Loucy (cell line): ENCODE data around the gene OR2T29.
A peak's percentile ranks its signal among the peaks of the same experiment; 100 is the strongest.
"Not testable (repeated sequence)": the region's sequence is repeated elsewhere in the genome, so short reads cannot be mapped to it uniquely, and the experiment has no call there.

Experiments
- H2AFZ ChIP-seq: fragments of 200-600 bp; sonication (generic); 2 replicates; pipeline ENCODE4 v1.6.0; 2016; ENCODE audit warnings: antibody characterized with exemption, mild to moderate bottlenecking, low read length, moderate library complexity
- H3F3A ChIP-seq: fragments of 200-600 bp; 2 replicates; pipeline ENCODE4 v1.6.0; 2016; ENCODE audit warnings: antibody characterized with exemption, low read depth, mild to moderate bottlenecking
- H3K27me3 ChIP-seq: fragments of 200-600 bp; sonication (generic); 2 replicates; pipeline ENCODE4 v1.6.1; 2014; ENCODE audit warnings: low read length, mild to moderate bottlenecking; ENCODE audit not compliant: insufficient read depth, poor library complexity, severe bottlenecking
- H3K36me3 ChIP-seq: fragments of 200-600 bp; sonication (generic); 2 replicates; pipeline ENCODE4 v1.6.1; 2016; ENCODE audit warnings: low read length; ENCODE audit not compliant: insufficient read depth
- H3K4me1 ChIP-seq: fragments of 200-600 bp; sonication (generic); 2 replicates; pipeline ENCODE4 v1.5.1; 2014; ENCODE audit warnings: low read length, mild to moderate bottlenecking; ENCODE audit not compliant: insufficient read depth, poor library complexity, severe bottlenecking
- H3K4me2 ChIP-seq: fragments of 200-600 bp; sonication (generic); 2 replicates; pipeline ENCODE4 v1.6.0; 2014; ENCODE audit warnings: antibody characterized with exemption, low read length, low read depth, mild to moderate bottlenecking; ENCODE audit not compliant: poor library complexity, severe bottlenecking
- H3K4me3 ChIP-seq: fragments of 200-600 bp; sonication (generic); 2 replicates; pipeline ENCODE4 v1.5.1; 2014; ENCODE audit warnings: low read length, mild to moderate bottlenecking, mixed read lengths; ENCODE audit not compliant: poor library complexity, severe bottlenecking
- H3K79me2 ChIP-seq: fragments of 200-600 bp; sonication (generic); 2 replicates; pipeline ENCODE4 v1.6.1; 2014; ENCODE audit warnings: low read length; ENCODE audit not compliant: insufficient read depth
- H3K9ac ChIP-seq: fragments of 200-600 bp; sonication (generic); 2 replicates; pipeline ENCODE4 v1.6.0; 2014; ENCODE audit warnings: mild to moderate bottlenecking, low read depth, low read length, moderate library complexity; ENCODE audit not compliant: poor library complexity, severe bottlenecking
- H3K9me2 ChIP-seq: fragments of 200-600 bp; sonication (generic); replicated peaks from 2 replicates; pipeline ENCODE4 v1.6.1; 2016; ENCODE audit warnings: low read depth, low read length, mixed read lengths
- H3K9me3 ChIP-seq: fragments of 200-600 bp; sonication (generic); 2 replicates; pipeline ENCODE4 v1.6.1; 2014; ENCODE audit warnings: mild to moderate bottlenecking, antibody characterized with exemption, low read length, low read depth; ENCODE audit not compliant: insufficient read depth
- H4K20me1 ChIP-seq: fragments of 200-600 bp; sonication (generic); 2 replicates; pipeline ENCODE4 v1.6.0; 2014; ENCODE audit warnings: antibody characterized with exemption, low read length, mild to moderate bottlenecking; ENCODE audit not compliant: insufficient read depth, poor library complexity, severe bottlenecking

Gene OR2T29

DNA sequence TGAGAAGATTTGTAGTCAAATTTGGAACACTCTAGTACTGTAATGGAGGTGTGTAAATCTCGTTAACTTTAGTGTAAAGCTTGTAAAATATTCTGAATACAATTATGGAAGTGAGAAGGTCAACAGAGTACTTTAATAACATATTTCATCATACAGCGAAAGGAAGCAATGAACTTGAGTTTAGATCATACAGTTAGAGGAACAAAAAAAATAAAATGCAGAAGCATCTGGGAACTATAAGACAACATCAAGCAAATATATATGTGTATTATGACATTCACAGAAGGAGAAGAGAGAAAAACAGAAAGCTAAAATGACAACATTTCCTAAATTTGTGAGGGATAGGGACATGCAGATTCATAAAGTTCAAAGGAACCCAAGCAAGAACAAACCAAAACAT lies 6.5 kb upstream of the OR2T29 start:
- H3K4me2 ChIP-seq, H3K4me1 ChIP-seq, H2AFZ ChIP-seq, H4K20me1 ChIP-seq, H3K27me3 ChIP-seq, H3K9me2 ChIP-seq, H3K9me3 ChIP-seq, H3K36me3 ChIP-seq, H3K79me2 ChIP-seq, H3K9ac ChIP-seq, H3K4me3 ChIP-seq, H3F3A ChIP-seq: not testable (repeated sequence)

DNA sequence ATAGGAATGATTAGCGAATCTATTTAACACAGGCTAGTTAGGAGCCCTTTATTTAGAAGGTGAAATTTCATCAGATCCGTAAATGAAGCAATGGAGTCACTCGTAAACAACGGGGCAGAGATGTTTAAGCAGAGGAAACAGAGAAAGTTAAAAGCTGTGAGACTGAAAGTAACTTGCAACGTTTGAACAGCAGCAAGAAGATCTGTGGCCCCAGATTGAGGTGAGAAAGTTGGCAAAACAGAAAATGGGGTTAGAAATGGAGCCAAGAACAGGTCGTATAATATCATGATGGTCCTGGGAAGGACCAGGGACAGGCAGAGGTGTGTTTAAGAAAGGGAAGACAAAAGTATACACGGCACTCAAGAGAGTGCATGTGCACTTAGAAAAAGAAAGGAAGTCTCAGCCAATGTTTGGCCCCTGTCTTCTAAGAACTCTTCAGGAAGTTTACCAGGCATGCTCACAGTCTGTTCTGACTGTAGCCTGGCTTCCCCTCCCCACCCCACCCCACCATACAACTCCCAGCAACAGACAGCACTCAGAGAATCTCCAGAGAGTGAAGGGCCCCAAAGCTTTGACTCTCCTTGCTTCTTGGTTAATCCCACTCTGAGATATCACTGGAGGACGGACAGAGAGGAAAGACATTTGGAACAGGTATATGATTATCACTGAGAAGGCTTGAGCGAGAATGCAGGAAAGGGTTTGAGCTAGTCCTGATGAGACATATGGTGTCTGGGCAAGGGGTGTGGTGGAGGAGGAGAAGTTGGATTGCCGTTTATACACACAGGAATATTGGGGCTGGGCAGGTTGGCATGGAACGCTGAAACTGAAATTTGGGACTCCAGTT lies 3.2 kb upstream of the OR2T29 start:
- not testable (repeated sequence) for H3K9ac ChIP-seq, H3K4me3 ChIP-seq, H3K9me3 ChIP-seq, H3K27me3 ChIP-seq, H3K9me2 ChIP-seq, H3K4me2 ChIP-seq, H3K36me3 ChIP-seq, H3K4me1 ChIP-seq, H4K20me1 ChIP-seq, H3K79me2 ChIP-seq, H3F3A ChIP-seq
- 0 out of 2 replicates have a peak overlapping the region, but pooled peaks have one; percentile 22 for H2AFZ ChIP-seq

DNA sequence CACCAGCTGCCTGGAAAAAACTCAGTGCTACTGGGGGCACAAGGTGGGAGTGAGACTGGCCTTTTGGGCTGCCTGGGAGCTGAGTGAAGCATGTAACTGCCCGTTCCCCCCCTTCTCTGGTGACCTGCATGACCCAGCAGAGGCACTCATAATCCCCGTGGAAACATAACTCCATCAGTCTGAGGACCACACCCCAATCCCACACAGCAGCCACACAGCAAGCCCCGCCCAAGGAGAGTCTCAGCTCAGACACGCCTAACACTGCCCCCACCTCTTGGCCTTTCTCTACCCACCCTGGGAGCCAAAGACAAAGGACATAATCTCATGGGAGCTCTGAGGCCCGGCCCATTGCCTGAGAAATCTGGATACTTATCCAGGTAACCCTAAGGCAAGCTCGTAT lies 11.5 kb downstream of the OR2T29 start:
- H3K4me3 ChIP-seq, H4K20me1 ChIP-seq, H3K36me3 ChIP-seq, H2AFZ ChIP-seq, H3K9me2 ChIP-seq, H3K4me1 ChIP-seq, H3K9ac ChIP-seq, H3K4me2 ChIP-seq, H3K79me2 ChIP-seq, H3K9me3 ChIP-seq, H3F3A ChIP-seq, H3K27me3 ChIP-seq: not testable (repeated sequence)

DNA sequence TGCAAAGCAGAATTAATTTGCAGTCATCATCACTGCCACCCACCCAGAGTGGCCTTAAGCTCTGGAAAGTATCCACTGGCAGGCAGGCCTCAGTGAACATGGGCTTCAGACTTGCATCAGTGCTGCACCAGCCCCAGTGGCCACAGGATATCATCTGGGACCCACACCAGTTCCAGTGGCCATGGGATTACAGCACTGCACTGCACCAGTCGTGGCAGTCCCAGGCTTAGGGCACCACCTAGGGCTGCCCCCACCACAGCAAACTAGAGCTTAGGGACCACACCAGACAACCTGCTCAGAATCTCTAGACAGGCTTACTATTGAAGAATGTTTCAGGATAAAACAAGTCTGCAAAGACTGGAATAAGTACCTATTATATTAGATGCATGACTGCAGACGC lies 15.2 kb downstream of the OR2T29 start:
- not testable (repeated sequence) for H3K9me2 ChIP-seq, H3K79me2 ChIP-seq

DNA sequence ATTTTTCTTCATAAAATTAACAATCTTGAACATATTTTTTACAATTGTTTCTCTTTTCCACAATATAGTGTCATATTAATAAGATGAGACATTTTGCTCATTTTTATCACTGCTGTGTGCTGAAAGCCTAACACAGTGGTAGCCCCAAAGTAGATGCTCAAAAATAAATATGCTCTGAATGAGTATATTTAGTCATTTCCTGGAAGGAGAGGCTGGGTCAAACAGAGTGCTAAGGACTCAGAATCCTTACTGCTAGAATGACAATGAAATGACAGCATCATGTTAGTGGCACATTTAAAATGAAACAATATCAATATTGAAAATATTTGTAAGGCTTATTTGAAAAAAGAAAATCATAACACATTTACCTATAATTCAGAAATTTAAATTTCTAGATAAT lies 25.1 kb downstream of the OR2T29 start:
- not testable (repeated sequence) for H3F3A ChIP-seq, H4K20me1 ChIP-seq, H3K79me2 ChIP-seq, H3K9me3 ChIP-seq, H3K4me1 ChIP-seq, H3K9me2 ChIP-seq, H3K4me3 ChIP-seq, H2AFZ ChIP-seq, H3K27me3 ChIP-seq, H3K9ac ChIP-seq, H3K4me2 ChIP-seq, H3K36me3 ChIP-seq

More for the DNA sequence above, 15.2 kb downstream of the OR2T29 start:
- not testable (repeated sequence) for H2AFZ ChIP-seq, H3K9ac ChIP-seq, H3K4me3 ChIP-seq, H3F3A ChIP-seq, H3K9me3 ChIP-seq, H3K36me3 ChIP-seq, H3K27me3 ChIP-seq, H4K20me1 ChIP-seq, H3K4me1 ChIP-seq, H3K4me2 ChIP-seq
